Uterus (tissue), 4 donors: ENCODE data around the gene PI4K2A. TPM values are rescaled to one million over a fixed set of nuclear protein-coding genes. Genes with fewer than 3 reads are reported as not detected.

Source experiments
- DNase-seq, 2 donors: peaks; one replicate each; pipeline ENCODE4 v3.0.0-alpha.2; 2019 to 2020
- H3K27ac ChIP-seq, 2 donors: fragments of 200-600 bp; sonication (generic); 1 replicate in 1 of 2; 2 replicates in 1 of 2; pipeline ENCODE4 v1.5.1; 2016 to 2018
- H3K27me3 ChIP-seq, 2 donors: fragments of 200-600 bp; sonication (generic); one replicate each; pipeline ENCODE4 v1.5.1; 2018 to 2019; ENCODE audit warnings: control low read depth in 1 of 2
- H3K36me3 ChIP-seq, 2 donors: fragments of 200-600 bp; sonication (generic); one replicate each; pipeline ENCODE4 v1.5.1; 2019; ENCODE audit warnings: control low read depth in 1 of 2
- H3K4me1 ChIP-seq, 2 donors: fragments of 200-600 bp; sonication (generic); one replicate each; pipeline ENCODE4 v1.5.1; 2018 to 2019; ENCODE audit warnings: control low read depth in 1 of 2
- H3K4me3 ChIP-seq, 2 donors: fragments of 200-600 bp; sonication (generic); 1 replicate in 1 of 2; 2 replicates in 1 of 2; pipeline ENCODE4 v1.5.1; 2018 to 2019; ENCODE audit warnings: mild to moderate bottlenecking in 1 of 2
- H3K9me3 ChIP-seq, 2 donors: fragments of 200-600 bp; sonication (generic); one replicate each; pipeline ENCODE4 v1.5.1; 2019; ENCODE audit warnings: control low read depth in 1 of 2
- CTCF ChIP-seq, 4 experiments: fragments of 200-600 bp in 2 of 4; fragments of 450-650 bp in 2 of 4; sonication (generic) in 2 of 4; IDR thresholded peaks; one replicate each; pipeline ENCODE4 v1.5.1; 2016 to 2019; ENCODE audit warnings: antibody characterized with exemption in 4 of 4, mild to moderate bottlenecking in 2 of 4, moderate library complexity in 1 of 4
- POLR2A ChIP-seq, 2 donors: fragments of 450-650 bp; IDR thresholded peaks; one replicate each; pipeline ENCODE4 v1.6.1; 2016; ENCODE audit warnings: antibody characterized with exemption in 2 of 2, mild to moderate bottlenecking in 1 of 2, moderate library complexity in 1 of 2
- intact Hi-C: fragments of 100-400 bp; cut with DNase I; formaldehyde crosslinking; loops from one replicate; pipeline ENCODE4 v1.15.1; 2023; ENCODE audit warnings: low total_unique reads
- total RNA-seq, 4 donors: library from RNA; depleted of rRNA in 3 of 4; stranded (reverse); fragments of >200 nt in 3 of 4; gene quantifications; one replicate each; pipeline versions ENCODE4 v1.1.0 to v1.2.4, GENCODE V29; 2014 to 2023
- donor health status: DM: yes; HTN: yes; CAD: no.

Gene PI4K2A
- total RNA-seq, 4 donors from 2014 or later = 5.6 to 14.7 (median 11.9) TPM

- intact Hi-C loops = no loop called here
- Histone ChIP-seq H3K4me3 (no peak overlapping the region), H3K27me3 (no peaks in the 10 kb centered on the region), H3K4me1 (no peaks in the 10 kb centered on the region), H3K36me3 (no peaks in the 10 kb centered on the region), H3K9me3 (no peaks in the 10 kb centered on the region), H3K27ac (no peak overlapping the region)
- DNase-seq = no peak
- no peak for TF ChIP-seq POLR2A (IDR thresholded peaks at IDR 0.05)
- TF ChIP-seq CTCF (IDR thresholded peaks at IDR 0.05) = no peak
Measured at GRCh38 chr10:97664282-97664850, 23.9 kb downstream of the PI4K2A start.

- Histone ChIP-seq H3K9me3 (no peaks in the 10 kb centered on the region), H3K4me3 (no peak overlapping the region), H3K4me1 (no peaks in the 10 kb centered on the region), H3K27ac (no peak overlapping the region), H3K36me3 (no peaks in the 10 kb centered on the region), H3K27me3 (no peaks in the 10 kb centered on the region)
- intact Hi-C loops = no loop called here
- TF ChIP-seq POLR2A (IDR thresholded peaks at IDR 0.05) = no peak
- TF ChIP-seq CTCF (IDR thresholded peaks at IDR 0.05) = no peak
- DNase-seq = no peak
Measured at GRCh38 chr10:97666992-97667391, 26.5 kb downstream of the PI4K2A start.

GRCh38 chr10:97667463-97667862 lies 27.0 kb downstream of the PI4K2A start:
- no peaks in the 10 kb centered on the region for H3K36me3 ChIP-seq

GRCh38 chr10:97669571-97669970 lies 29.1 kb downstream of the PI4K2A start:
- no peaks in the 10 kb centered on the region for H3K36me3 ChIP-seq
- intact Hi-C loops = no loop called here
- H3K4me3 ChIP-seq = no peak overlapping the region
- TF ChIP-seq POLR2A (IDR thresholded peaks at IDR 0.05) (no peak), CTCF (IDR thresholded peaks at IDR 0.05) (no peak)
- no peak for DNase-seq
- no peak overlapping the region for H3K27ac ChIP-seq
- H3K9me3 ChIP-seq = no peaks in the 10 kb centered on the region
- H3K27me3 ChIP-seq = no peaks in the 10 kb centered on the region
- no peaks in the 10 kb centered on the region for H3K4me1 ChIP-seq

More at GRCh38 chr10:97667463-97667862, 27.0 kb downstream of the PI4K2A start:
- no peak overlapping the region for H3K4me3 ChIP-seq
- intact Hi-C loops = no loop called here
- TF ChIP-seq POLR2A (IDR thresholded peaks at IDR 0.05) = no peak
- TF ChIP-seq CTCF (IDR thresholded peaks at IDR 0.05) = no peak
- H3K9me3 ChIP-seq = no peaks in the 10 kb centered on the region
- H3K4me1 ChIP-seq = no peaks in the 10 kb centered on the region
- no peak overlapping the region for H3K27ac ChIP-seq
- no peaks in the 10 kb centered on the region for H3K27me3 ChIP-seq
- DNase-seq = no peak

GRCh38 chr10:97673736-97674525 lies 33.5 kb downstream of the PI4K2A start:
- H3K9me3 ChIP-seq = no peaks in the 10 kb centered on the region
- H3K27ac ChIP-seq = peak overlapping the region; percentile 24 to 69
- peak; percentile 38 to 54 for DNase-seq
- no peaks in the 10 kb centered on the region for H3K36me3 ChIP-seq
- intact Hi-C loops = no loop called here
- TF ChIP-seq CTCF (IDR thresholded peaks at IDR 0.05) (no peak), POLR2A (IDR thresholded peaks at IDR 0.05) (no peak)
- H3K27me3 ChIP-seq = no peaks in the 10 kb centered on the region
- H3K4me1 ChIP-seq = no peaks in the 10 kb centered on the region
- H3K4me3 ChIP-seq = no peak overlapping the region
